CD4-positive, alpha-beta T cell treated with Interleukin-1 beta for 1 hour (primary cell): ENCODE data around the gene SLC6A13.
A peak's percentile ranks its signal among the peaks of the same experiment; 100 is the strongest.
"Not testable (repeated sequence)": the region's sequence is repeated elsewhere in the genome, so short reads cannot be mapped to it uniquely, and the experiment has no call there.

Experiments used
- DNase-seq, 2 donors: peaks; one replicate each; pipeline ENCODE4 v3.0.0-alpha.2; 2020 to 2022

SLC6A13 gene

GRCh38 chr12:262817-263216 is at the start of gene SLC6A13:
Gene SLC6A13, minus strand, starts transcription at chr12:262836. Its CDS starts 2,784 bp downstream, at chr12:260052.
- no peak for DNase-seq

GRCh38 chr12:308511-308910 is 45.9 kb upstream of the SLC6A13 start:
- no peak for DNase-seq

GRCh38 chr12:307406-307805 is 44.8 kb upstream of the SLC6A13 start:
- no peak for DNase-seq

GRCh38 chr12:304805-305204 is 42.2 kb upstream of the SLC6A13 start:
- DNase-seq = no peak

- DNase-seq = peak in 1 of 2 donors; percentile 8
Measured at GRCh38 chr12:302766-303165, 40.1 kb upstream of the SLC6A13 start.

GRCh38 chr12:300166-300565 is 37.5 kb upstream of the SLC6A13 start:
- DNase-seq = not testable (repeated sequence)

GRCh38 chr12:299511-299910 is 36.9 kb upstream of the SLC6A13 start:
- DNase-seq = not testable (repeated sequence)

GRCh38 chr12:298059-298458 is 35.4 kb upstream of the SLC6A13 start:
- DNase-seq = not testable (repeated sequence)

GRCh38 chr12:295132-295531 is 32.5 kb upstream of the SLC6A13 start:
- no peak for DNase-seq

GRCh38 chr12:293199-293598 is 30.6 kb upstream of the SLC6A13 start:
- no peak for DNase-seq

GRCh38 chr12:292186-292585 is 29.6 kb upstream of the SLC6A13 start:
- no peak for DNase-seq

- DNase-seq = no peak
Measured at GRCh38 chr12:291153-291723, 28.6 kb upstream of the SLC6A13 start.

GRCh38 chr12:288687-289086 is 26.1 kb upstream of the SLC6A13 start:
- no peak for DNase-seq

- no peak for DNase-seq
Measured at GRCh38 chr12:286531-287300, 24.1 kb upstream of the SLC6A13 start.

- DNase-seq = no peak
Measured at GRCh38 chr12:278046-278445, 15.4 kb upstream of the SLC6A13 start.

- DNase-seq = no peak
Measured at GRCh38 chr12:275812-276211, 13.2 kb upstream of the SLC6A13 start.

GRCh38 chr12:273382-273781 is 10.7 kb upstream of the SLC6A13 start:
- no peak for DNase-seq

- DNase-seq = no peak
Measured at GRCh38 chr12:272942-273341, 10.3 kb upstream of the SLC6A13 start.

- DNase-seq = no peak
Measured at GRCh38 chr12:271161-271560, 8.5 kb upstream of the SLC6A13 start.

GRCh38 chr12:269191-269590 is 6.6 kb upstream of the SLC6A13 start:
- no peak for DNase-seq

GRCh38 chr12:268483-268840 is 5.8 kb upstream of the SLC6A13 start:
- DNase-seq = no peak

- DNase-seq = no peak
Measured at GRCh38 chr12:267581-268482, 5.2 kb upstream of the SLC6A13 start.

GRCh38 chr12:265096-265495 is 2.5 kb upstream of the SLC6A13 start:
- no peak for DNase-seq

GRCh38 chr12:264269-264668 is 1.6 kb upstream of the SLC6A13 start:
- DNase-seq = no peak
